ENCODE measurements around the gene VSTM4. TPM values are rescaled to one million over a fixed set of nuclear protein-coding genes. Genes with fewer than 3 reads are reported as not detected.

The VSTM4 gene
- total RNA-seq, 1 donor from 2014 or later: 22.4 TPM

GRCh38 chr10:49123981-49124950 lies 8.9 kb upstream of the VSTM4 start:
- no peak for ATAC-seq (ENCODE audit: poor library complexity)

GRCh38 chr10:49120911-49121310 lies 5.6 kb upstream of the VSTM4 start:
- ATAC-seq (ENCODE audit: poor library complexity) (no peak), DNase-seq (no peak)
- intact Hi-C loops (cut with DNase I): no loop called here

More at GRCh38 chr10:49123981-49124950, 8.9 kb upstream of the VSTM4 start:
- intact Hi-C loops (cut with DNase I): no loop called here
- DNase-seq: no peak

- DNase-seq (no peak), ATAC-seq (ENCODE audit: poor library complexity) (no peak)
- intact Hi-C loops (cut with DNase I): loop anchor here (10.0 kb wide), 1 partner anchor 115 kb away; no protein-coding TSS in a partner anchor
These were observed 4.4 kb upstream of the VSTM4 start for GRCh38 chr10:49119746-49120145.

- intact Hi-C loops (cut with DNase I): loop anchor here (10.0 kb wide), 1 partner anchor 114 kb away; no protein-coding TSS in a partner anchor
- DNase-seq: no peak
- no peak for ATAC-seq (ENCODE audit: poor library complexity)
These were observed 3.2 kb upstream of the VSTM4 start for GRCh38 chr10:49118430-49119074.

- DNase-seq (no peak), ATAC-seq (ENCODE audit: poor library complexity) (no peak)
- intact Hi-C loops (cut with DNase I): loop anchor here (10.0 kb wide), 1 partner anchor 113 kb away; no protein-coding TSS in a partner anchor
These were observed 2.2 kb upstream of the VSTM4 start for GRCh38 chr10:49117376-49118070.

- DNase-seq (no peak), ATAC-seq (ENCODE audit: poor library complexity) (no peak)
- intact Hi-C loops (cut with DNase I): loop anchor here (10.0 kb wide), 1 partner anchor 112 kb away; no protein-coding TSS in a partner anchor
These were observed 1.4 kb upstream of the VSTM4 start for GRCh38 chr10:49116509-49117375.

GRCh38 chr10:49115796-49116508 lies 630 bp upstream of the VSTM4 start:
- DNase-seq (no peak), ATAC-seq (ENCODE audit: poor library complexity) (no peak)
- intact Hi-C loops (cut with DNase I): loop anchor here (10.0 kb wide), 1 partner anchor 111 kb away; no protein-coding TSS in a partner anchor

GRCh38 chr10:49114718-49115014 lies 656 bp downstream of the VSTM4 start:
- ATAC-seq (ENCODE audit: poor library complexity) (peak; percentile 24), DNase-seq (no peak)
- intact Hi-C loops (cut with DNase I): loop anchor here (10.0 kb wide), 1 partner anchor 110 kb away; no protein-coding TSS in a partner anchor

GRCh38 chr10:49113741-49114141 lies 1.6 kb downstream of the VSTM4 start:
- peak; percentile 30 for ATAC-seq (ENCODE audit: poor library complexity)
- intact Hi-C loops (cut with DNase I): loop anchor here (10.0 kb wide), 1 partner anchor 109 kb away; no protein-coding TSS in a partner anchor
- DNase-seq: no peak

GRCh38 chr10:49112851-49113250 lies 2.5 kb downstream of the VSTM4 start:
- ATAC-seq (ENCODE audit: poor library complexity): no peak
- DNase-seq: no peak
- intact Hi-C loops (cut with DNase I): loop anchor here (10.0 kb wide), 1 partner anchor 108 kb away; no protein-coding TSS in a partner anchor

- DNase-seq: no peak
- ATAC-seq (ENCODE audit: poor library complexity): no peak
- intact Hi-C loops (cut with DNase I): loop anchor here (10.0 kb wide), 1 partner anchor 107 kb away; no protein-coding TSS in a partner anchor
These were observed 3.2 kb downstream of the VSTM4 start for GRCh38 chr10:49112098-49112497.

- DNase-seq (no peak), ATAC-seq (ENCODE audit: poor library complexity) (no peak)
- intact Hi-C loops (cut with DNase I): loop anchor here (10.0 kb wide), 1 partner anchor 107 kb away; no protein-coding TSS in a partner anchor
These were observed 4.0 kb downstream of the VSTM4 start for GRCh38 chr10:49111320-49111698.

GRCh38 chr10:49110684-49111319 lies 4.5 kb downstream of the VSTM4 start:
- intact Hi-C loops (cut with DNase I): loop anchor here (10.0 kb wide), 1 partner anchor 106 kb away; no protein-coding TSS in a partner anchor
- DNase-seq: no peak
- ATAC-seq (ENCODE audit: poor library complexity): no peak

- peak; percentile 86 for DNase-seq
- intact Hi-C loops (cut with DNase I): loop anchor here (10.0 kb wide), 1 partner anchor 105 kb away; no protein-coding TSS in a partner anchor
These were observed 5.5 kb downstream of the VSTM4 start for GRCh38 chr10:49109669-49110340.

GRCh38 chr10:49108656-49109055 lies 6.7 kb downstream of the VSTM4 start:
- DNase-seq (no peak), ATAC-seq (ENCODE audit: poor library complexity) (no peak)
- intact Hi-C loops (cut with DNase I): no loop called here

More at GRCh38 chr10:49109669-49110340, 5.5 kb downstream of the VSTM4 start:
- peak; percentile 66 for ATAC-seq (ENCODE audit: poor library complexity)

GRCh38 chr10:49107887-49108267 lies 7.4 kb downstream of the VSTM4 start:
- DNase-seq: no peak
- no peak for ATAC-seq (ENCODE audit: poor library complexity)
- intact Hi-C loops (cut with DNase I): loop anchor here (2.0 kb wide), 1 partner anchor 53 kb away; no protein-coding TSS in a partner anchor
